H9 (cell line): Measurements from ENCODE around the gene GNA12. TPM values are rescaled to one million over a fixed set of nuclear protein-coding genes. Genes with fewer than 3 reads are reported as not detected.

Experiments used
- DNase-seq: peaks from one replicate; pipeline ENCODE4 v3.0.0-alpha.2; 2017
- H2AFZ ChIP-seq: one replicate; pipeline ENCODE4 v1.6.1; 2013; ENCODE audit warnings: mild to moderate bottlenecking, low read length, control low read depth, moderate library complexity
- H2AK5ac ChIP-seq: 2 replicates; pipeline ENCODE4 v1.6.1; 2013; ENCODE audit warnings: low read length, control low read depth, mixed read lengths; ENCODE audit not compliant: insufficient read length
- H2BK120ac ChIP-seq: one replicate; pipeline ENCODE4 v1.6.1; 2013; ENCODE audit warnings: low read depth, mild to moderate bottlenecking, low read length, control low read depth, inconsistent platforms; ENCODE audit not compliant: poor library complexity, severe bottlenecking
- H2BK12ac ChIP-seq: 2 replicates; pipeline ENCODE4 v1.6.1; 2013; ENCODE audit warnings: low read length, control low read depth, mixed read lengths, low read depth; ENCODE audit not compliant: insufficient read length
- H2BK15ac ChIP-seq: 2 replicates; pipeline ENCODE4 v1.6.1; 2013; ENCODE audit warnings: low read depth, low read length, control low read depth
- H2BK20ac ChIP-seq: one replicate; pipeline ENCODE4 v1.6.1; 2013; ENCODE audit warnings: low read depth, mild to moderate bottlenecking, low read length, control low read depth, inconsistent platforms; ENCODE audit not compliant: poor library complexity, severe bottlenecking
- H2BK5ac ChIP-seq: 2 replicates; pipeline ENCODE4 v1.6.1; 2013; ENCODE audit warnings: low read length, control low read depth, mixed read lengths; ENCODE audit not compliant: insufficient read length
- H3K14ac ChIP-seq: 2 replicates; pipeline ENCODE4 v1.6.1; 2013; ENCODE audit warnings: low read length, control low read depth; ENCODE audit not compliant: insufficient read depth
- H3K18ac ChIP-seq: 2 replicates; pipeline ENCODE4 v1.6.1; 2013; ENCODE audit warnings: low read depth, mild to moderate bottlenecking, mixed read lengths, low read length, control low read depth; ENCODE audit not compliant: insufficient read length
- H3K23ac ChIP-seq: 2 replicates; pipeline ENCODE4 v1.6.1; 2013; ENCODE audit warnings: low read length, control low read depth, mixed read lengths, low read depth; ENCODE audit not compliant: insufficient read length
- H3K23me2 ChIP-seq: 2 replicates; pipeline ENCODE4 v1.6.1; 2013; ENCODE audit warnings: low read depth, mild to moderate bottlenecking, mixed read lengths, low read length, control low read depth; ENCODE audit not compliant: insufficient read length, poor library complexity, severe bottlenecking
- H3K27ac ChIP-seq: 2 replicates; pipeline ENCODE4 v1.5.1; 2013; ENCODE audit warnings: low read length, control low read depth, mixed read lengths, low read depth; ENCODE audit not compliant: insufficient read length
- H3K27me3 ChIP-seq: 2 replicates; pipeline ENCODE4 v1.6.1; 2013; ENCODE audit warnings: low read length, control low read depth, inconsistent platforms; ENCODE audit not compliant: insufficient read depth
- H3K4ac ChIP-seq: 2 replicates; pipeline ENCODE4 v1.6.1; 2013; ENCODE audit warnings: low read depth, mild to moderate bottlenecking, control low read depth, inconsistent platforms, low read length, moderate library complexity
- H3K4me1 ChIP-seq: 2 replicates; pipeline ENCODE4 v1.6.1; 2013; ENCODE audit warnings: low read length, control low read depth, inconsistent platforms; ENCODE audit not compliant: insufficient read depth
- H3K4me2 ChIP-seq: 2 replicates; pipeline ENCODE4 v1.6.1; 2013; ENCODE audit warnings: low read length, control low read depth, mixed read lengths; ENCODE audit not compliant: insufficient read length, insufficient read depth
- H3K56ac ChIP-seq: 2 replicates; pipeline ENCODE4 v1.6.1; 2013; ENCODE audit warnings: low read depth, mild to moderate bottlenecking, mixed read lengths, low read length, control low read depth; ENCODE audit not compliant: insufficient read length
- H3K79me1 ChIP-seq: 2 replicates; pipeline ENCODE4 v1.6.1; 2013; ENCODE audit warnings: low read depth, mild to moderate bottlenecking, moderate library complexity, low read length, control low read depth, inconsistent platforms; ENCODE audit not compliant: insufficient read depth, poor library complexity, severe bottlenecking
- H3K79me2 ChIP-seq: 2 replicates; pipeline ENCODE4 v1.6.1; 2013; ENCODE audit warnings: low read length, control low read depth, inconsistent platforms; ENCODE audit not compliant: insufficient read depth
- H3K9ac ChIP-seq: 2 replicates; pipeline ENCODE4 v1.6.1; 2013; ENCODE audit warnings: low read length, control low read depth, mixed read lengths; ENCODE audit not compliant: insufficient read length; ENCODE audit errors: extremely low read depth
- H3K9me3 ChIP-seq: one replicate; pipeline ENCODE4 v1.6.1; 2013; ENCODE audit warnings: low read depth, low read length, inconsistent platforms; ENCODE audit not compliant: control insufficient read depth
- H3T11ph ChIP-seq: one replicate; pipeline ENCODE4 v1.6.1; 2013; ENCODE audit warnings: mild to moderate bottlenecking, low read length, control low read depth, inconsistent platforms
- H4K20me1 ChIP-seq: one replicate; pipeline ENCODE4 v1.6.1; 2013; ENCODE audit not compliant: control insufficient read depth, insufficient read length, insufficient read depth
- H4K5ac ChIP-seq: 2 replicates; pipeline ENCODE4 v1.6.1; 2013; ENCODE audit warnings: low read depth, mild to moderate bottlenecking, mixed read lengths, low read length, control low read depth; ENCODE audit not compliant: insufficient read length
- H4K8ac ChIP-seq: replicated peaks from 2 replicates; pipeline ENCODE4 v1.6.1; 2013; ENCODE audit warnings: low read length, control low read depth, mixed read lengths, low read depth; ENCODE audit not compliant: insufficient read length
- H4K91ac ChIP-seq: 2 replicates; pipeline ENCODE4 v1.6.1; 2013; ENCODE audit warnings: low read depth, mild to moderate bottlenecking, moderate library complexity, mixed read lengths, low read length, control low read depth; ENCODE audit not compliant: insufficient read length
- H3K27ac Mint-ChIP-seq, 3 experiments: 2 replicates in 2 of 3; 3 replicates in 1 of 3; pipeline ENCODE4 v1.8.0; 2020 to 2021; ENCODE audit warnings: mixed read lengths in 3 of 3, mild to moderate bottlenecking in 1 of 3, moderate library complexity in 1 of 3
- H3K27me3 Mint-ChIP-seq: 2 replicates; pipeline ENCODE4 v1.8.0; 2021; ENCODE audit warnings: low read depth, mild to moderate bottlenecking, moderate library complexity, mixed read lengths
- H3K36me3 Mint-ChIP-seq, 3 experiments: 2 replicates in 2 of 3; 3 replicates in 1 of 3; pipeline ENCODE4 v1.8.0; 2020 to 2021; ENCODE audit warnings: low read depth in 3 of 3, mixed read lengths in 3 of 3; ENCODE audit not compliant: insufficient read depth in 1 of 3
- H3K4me1 Mint-ChIP-seq, 2 experiments: 2 replicates each; pipeline ENCODE4 v1.8.0; 2020; ENCODE audit warnings: mixed read lengths in 2 of 2
- H3K4me3 Mint-ChIP-seq, 2 experiments: 2 replicates in 1 of 2; 3 replicates in 1 of 2; pipeline ENCODE4 v1.8.0; 2020 to 2021; ENCODE audit warnings: mild to moderate bottlenecking in 2 of 2, mixed read lengths in 2 of 2, moderate library complexity in 1 of 2
- H3K9me3 Mint-ChIP-seq, 2 experiments: 2 replicates in 1 of 2; 3 replicates in 1 of 2; pipeline ENCODE4 v1.8.0; 2020; ENCODE audit warnings: mild to moderate bottlenecking in 2 of 2, mixed read lengths in 2 of 2, moderate library complexity in 1 of 2
- CTCF ChIP-seq: fragments of 200-600 bp; sonication (generic); conservative IDR thresholded peaks from 3 replicates; pipeline ENCODE4 v1.8.0; 2021; ENCODE audit warnings: antibody characterized with exemption, mild to moderate bottlenecking
- WGBS: extraction: QIAGEN DNeasy Blood & Tissue Kit; methylation state at CpG from one replicate; pipeline ENCODE4 v1.1.7; 2013; ENCODE audit warnings: missing lambda C conversion rate, low lambda C conversion rate, mixed read lengths; ENCODE audit not compliant: insufficient read length; ENCODE audit errors: extremely low coverage; 5-methylcytosine and 5-hydroxymethylcytosine counted together
- total RNA-seq: library from RNA; stranded (reverse); gene quantifications from 2 replicates; pipeline ENCODE4 v1.2.1, GENCODE V29; 2021

Gene GNA12
- total RNA-seq, 1 experiment from 2014 or later = 60.2 TPM

- H3K27ac Mint-ChIP-seq = peak overlapping the region in 1 of 3 experiments; percentile 62; a peak in 1 of 7 replicates
Measured at GRCh38 chr7:2710901-2711551, 133.1 kb downstream of the GNA12 start.

More at GRCh38 chr7:2710901-2711551, 133.1 kb downstream of the GNA12 start:
- Histone ChIP-seq H3K4me2 (no peak overlapping the region), H3K18ac (no peak overlapping the region), H4K20me1 (no peaks in the 10 kb centered on the region), H2BK5ac (no peak overlapping the region), H2AK5ac (no peak overlapping the region), H3K79me2 (no peaks in the 10 kb centered on the region), H3K27ac (no peak overlapping the region), H2BK12ac (no peak overlapping the region), H2BK120ac (no peak overlapping the region), H3K27me3 (no peaks in the 10 kb centered on the region), H3K23ac (no peak overlapping the region), H4K91ac (no peak overlapping the region), H3T11ph (no peak overlapping the region), H2BK20ac (no peak overlapping the region), H3K23me2 (no peaks in the 10 kb centered on the region), H4K8ac (no peak overlapping the region), H3K9me3 (no peaks in the 10 kb centered on the region), H4K5ac (no peak overlapping the region), H3K4me1 (no peaks in the 10 kb centered on the region), H3K4ac (no peak overlapping the region), H3K79me1 (no peaks in the 10 kb centered on the region), H3K14ac (no peak overlapping the region), H3K9ac (no peak overlapping the region), H2AFZ (no peak overlapping the region), H3K56ac (no peak overlapping the region), H2BK15ac (no peak overlapping the region)
- no peak for DNase-seq
- Mint-ChIP-seq H3K9me3 (no peaks in the 10 kb centered on the region; a peak in 1 of 5 replicates), H3K4me1 (peaks cover 17 to 20% of the 10 kb centered on the region in 2 experiments), H3K36me3 (peaks cover 8 to 25% (median 22%) of the 10 kb centered on the region in 3 experiments), H3K27me3 (peaks cover 1% of the 10 kb centered on the region), H3K4me3 (no peak overlapping the region; a peak in 1 of 5 replicates)
- TF ChIP-seq CTCF = no peak
- WGBS = no CpG with 5 or more reads among the region's 4 CpGs
